Measurements from ENCODE around the gene SIAE. TPM values are rescaled to one million over a fixed set of nuclear protein-coding genes. Genes with fewer than 3 reads are reported as not detected.

SIAE gene
- total RNA-seq, 3 donors from 2014 or later (not counting 1 experiment from before 2014, with no cell fraction given): 2.5 to 5.4 (median 2.5) TPM

DNA sequence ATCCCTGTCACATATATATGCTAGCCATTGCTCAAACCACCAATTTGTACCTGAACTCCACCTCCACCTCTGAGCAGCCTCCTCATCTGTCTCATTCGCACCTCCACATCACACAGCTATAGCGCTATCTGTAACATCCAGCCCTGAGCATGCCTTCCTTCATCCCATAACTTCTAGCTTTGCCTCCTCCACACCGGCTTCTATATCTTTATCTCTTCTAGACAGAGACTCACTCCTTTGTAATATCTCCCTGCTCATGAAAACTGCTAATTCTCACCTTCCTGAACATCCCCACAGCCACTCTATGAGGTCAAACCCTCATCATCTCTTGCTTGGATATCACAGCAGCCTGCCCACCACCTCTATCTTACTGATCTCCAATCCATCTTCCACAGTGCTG lies 5.9 kb downstream of the SIAE start:
- H3K36me3 ChIP-seq (ENCODE audit: control insufficient read depth, insufficient read depth, low read length): no peaks in the 10 kb centered on the region
- Mint-ChIP-seq H3K27ac (no peak overlapping the region), H3K27me3 (ENCODE audit: low read depth in 2 of 2) (no peaks in the 10 kb centered on the region), H3K4me1 (peaks cover 1 to 2% of the 10 kb centered on the region in 2 donors), H3K4me3 (no peak overlapping the region), H3K36me3 (no peaks in the 10 kb centered on the region), H3K9me3 (no peaks in the 10 kb centered on the region)
- DNase-seq (no peak), ATAC-seq (no peak)
- intact Hi-C loops (cut with micrococcal nuclease): no loop called here
- H3K27me3 ChIP-seq (ENCODE audit: control insufficient read depth, insufficient read depth, low read length): no peaks in the 10 kb centered on the region
- 94% methylated on average over 3 of the region's 3 CpGs for WGBS (ENCODE audit: insufficient coverage)
- TF ChIP-seq, protein P1, sequence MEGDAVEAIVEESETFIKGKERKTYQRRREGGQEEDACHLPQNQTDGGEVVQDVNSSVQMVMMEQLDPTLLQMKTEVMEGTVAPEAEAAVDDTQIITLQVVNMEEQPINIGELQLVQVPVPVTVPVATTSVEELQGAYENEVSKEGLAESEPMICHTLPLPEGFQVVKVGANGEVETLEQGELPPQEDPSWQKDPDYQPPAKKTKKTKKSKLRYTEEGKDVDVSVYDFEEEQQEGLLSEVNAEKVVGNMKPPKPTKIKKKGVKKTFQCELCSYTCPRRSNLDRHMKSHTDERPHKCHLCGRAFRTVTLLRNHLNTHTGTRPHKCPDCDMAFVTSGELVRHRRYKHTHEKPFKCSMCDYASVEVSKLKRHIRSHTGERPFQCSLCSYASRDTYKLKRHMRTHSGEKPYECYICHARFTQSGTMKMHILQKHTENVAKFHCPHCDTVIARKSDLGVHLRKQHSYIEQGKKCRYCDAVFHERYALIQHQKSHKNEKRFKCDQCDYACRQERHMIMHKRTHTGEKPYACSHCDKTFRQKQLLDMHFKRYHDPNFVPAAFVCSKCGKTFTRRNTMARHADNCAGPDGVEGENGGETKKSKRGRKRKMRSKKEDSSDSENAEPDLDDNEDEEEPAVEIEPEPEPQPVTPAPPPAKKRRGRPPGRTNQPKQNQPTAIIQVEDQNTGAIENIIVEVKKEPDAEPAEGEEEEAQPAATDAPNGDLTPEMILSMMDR (IDR thresholded peaks at IDR 0.05): no peak
- H3K4me3 ChIP-seq (ENCODE audit: low read length): no peak overlapping the region
- no peak overlapping the region for H3K27ac ChIP-seq (ENCODE audit: low read length)
- H3K9me3 ChIP-seq (ENCODE audit: control insufficient read depth, insufficient read depth, low read length): no peaks in the 10 kb centered on the region
- peaks cover 7% of the 10 kb centered on the region for H3K4me1 ChIP-seq (ENCODE audit: control insufficient read depth, insufficient read depth, low read length)

DNA sequence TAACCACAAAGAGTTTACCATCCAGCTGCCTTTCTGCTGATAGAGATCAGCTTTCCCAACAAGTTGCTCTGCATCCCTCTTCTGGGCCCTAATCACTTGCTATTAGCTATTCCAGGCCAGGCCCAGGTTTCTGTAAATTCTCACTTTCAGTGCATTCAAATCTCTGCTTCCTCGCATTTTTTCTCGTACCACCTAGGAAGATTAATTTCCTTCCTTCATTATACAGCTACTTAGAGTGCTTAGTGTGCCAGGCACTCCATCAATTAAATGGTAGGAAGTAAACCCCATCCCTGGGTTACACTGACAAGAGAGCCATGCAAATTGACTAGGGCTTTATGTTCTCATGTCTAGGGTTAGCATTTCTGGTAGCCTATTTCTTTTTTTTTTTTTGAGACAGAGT lies 9.7 kb downstream of the SIAE start:
- Mint-ChIP-seq H3K4me1 (no peaks in the 10 kb centered on the region), H3K36me3 (no peaks in the 10 kb centered on the region), H3K27ac (no peak overlapping the region), H3K27me3 (ENCODE audit: low read depth in 2 of 2) (peaks cover 0 to 7% of the 10 kb centered on the region in 2 donors), H3K4me3 (no peak overlapping the region), H3K9me3 (no peaks in the 10 kb centered on the region)
- no peaks in the 10 kb centered on the region for H3K4me1 ChIP-seq (ENCODE audit: control insufficient read depth, insufficient read depth, low read length)
- TF ChIP-seq, protein P1 (IDR thresholded peaks at IDR 0.05): no peak
- DNase-seq (no peak), ATAC-seq (no peak)
- H3K9me3 ChIP-seq (ENCODE audit: control insufficient read depth, insufficient read depth, low read length): no peaks in the 10 kb centered on the region
- H3K27me3 ChIP-seq (ENCODE audit: control insufficient read depth, insufficient read depth, low read length): no peaks in the 10 kb centered on the region
- no peak overlapping the region for H3K27ac ChIP-seq (ENCODE audit: low read length)
- 93% methylated on average over 2 of the region's 2 CpGs for WGBS (ENCODE audit: insufficient coverage)
- intact Hi-C loops (cut with micrococcal nuclease): no loop called here
- H3K36me3 ChIP-seq (ENCODE audit: control insufficient read depth, insufficient read depth, low read length): no peaks in the 10 kb centered on the region
- no peak overlapping the region for H3K4me3 ChIP-seq (ENCODE audit: low read length)

DNA sequence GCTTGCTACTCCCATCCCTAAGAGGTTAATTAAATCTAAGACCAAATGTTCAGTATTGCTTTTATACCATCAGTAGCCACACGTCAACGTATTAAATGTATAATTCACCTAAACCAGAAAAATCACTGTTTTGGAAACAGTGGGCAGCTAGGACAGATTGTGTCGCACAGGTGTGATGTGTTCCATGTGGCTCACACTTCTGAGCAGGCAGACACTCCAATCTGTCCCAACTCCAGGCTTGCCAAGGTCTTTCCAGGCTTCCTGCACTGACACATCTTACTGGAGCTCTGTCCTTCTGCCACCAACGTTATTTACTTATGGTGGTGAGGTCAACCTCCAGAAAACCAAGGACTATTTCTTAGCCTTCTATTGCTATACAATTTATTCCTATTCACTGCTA lies 11.4 kb downstream of the SIAE start:
- Mint-ChIP-seq H3K27me3 (ENCODE audit: low read depth in 2 of 2) (peaks cover 0 to 7% of the 10 kb centered on the region in 2 donors), H3K36me3 (no peaks in the 10 kb centered on the region), H3K4me1 (no peaks in the 10 kb centered on the region), H3K4me3 (no peak overlapping the region), H3K9me3 (no peaks in the 10 kb centered on the region), H3K27ac (no peak overlapping the region)
- Histone ChIP-seq H3K27ac (ENCODE audit: low read length) (no peak overlapping the region), H3K36me3 (ENCODE audit: control insufficient read depth, insufficient read depth, low read length) (no peaks in the 10 kb centered on the region), H3K4me1 (ENCODE audit: control insufficient read depth, insufficient read depth, low read length) (no peaks in the 10 kb centered on the region), H3K4me3 (ENCODE audit: low read length) (no peak overlapping the region), H3K9me3 (ENCODE audit: control insufficient read depth, insufficient read depth, low read length) (no peaks in the 10 kb centered on the region), H3K27me3 (ENCODE audit: control insufficient read depth, insufficient read depth, low read length) (no peaks in the 10 kb centered on the region)
- 92% methylated on average over 4 of the region's 4 CpGs for WGBS (ENCODE audit: insufficient coverage)
- DNase-seq: no peak
- ATAC-seq: no peak
- intact Hi-C loops (cut with micrococcal nuclease): no loop called here
- TF ChIP-seq, protein P1 (IDR thresholded peaks at IDR 0.05): no peak

DNA sequence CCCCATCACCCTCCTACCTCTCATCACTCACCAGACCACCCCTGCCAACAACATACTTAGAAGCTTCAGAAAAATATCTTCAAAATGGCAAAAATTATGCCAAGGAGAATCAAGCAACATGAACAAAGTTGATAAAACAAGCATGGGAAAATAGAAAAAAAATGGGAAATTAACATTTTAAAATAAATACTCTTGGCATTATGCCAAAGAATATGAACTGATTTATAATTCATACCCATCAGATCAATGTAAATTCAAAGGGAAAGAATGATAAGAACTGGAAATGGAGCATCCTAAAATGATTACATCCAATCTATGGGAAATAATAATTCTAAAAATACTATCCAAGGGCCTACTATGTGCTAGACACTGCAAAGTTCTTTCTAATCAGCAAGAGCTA lies 12.0 kb downstream of the SIAE start:
- Histone ChIP-seq H3K4me1 (ENCODE audit: control insufficient read depth, insufficient read depth, low read length) (no peaks in the 10 kb centered on the region), H3K9me3 (ENCODE audit: control insufficient read depth, insufficient read depth, low read length) (no peaks in the 10 kb centered on the region), H3K27ac (ENCODE audit: low read length) (no peak overlapping the region), H3K4me3 (ENCODE audit: low read length) (no peak overlapping the region), H3K27me3 (ENCODE audit: control insufficient read depth, insufficient read depth, low read length) (no peaks in the 10 kb centered on the region), H3K36me3 (ENCODE audit: control insufficient read depth, insufficient read depth, low read length) (no peaks in the 10 kb centered on the region)
- TF ChIP-seq, protein P1 (IDR thresholded peaks at IDR 0.05): no peak
- Mint-ChIP-seq H3K9me3 (no peaks in the 10 kb centered on the region), H3K27me3 (ENCODE audit: low read depth in 2 of 2) (peaks cover 0 to 7% of the 10 kb centered on the region in 2 donors), H3K27ac (no peak overlapping the region), H3K36me3 (no peaks in the 10 kb centered on the region), H3K4me1 (no peaks in the 10 kb centered on the region), H3K4me3 (no peak overlapping the region)
- DNase-seq: no peak
- intact Hi-C loops (cut with micrococcal nuclease): no loop called here
- ATAC-seq: no peak

Data from natural killer cell (primary cell).